ENCODE measurements around the gene MAP1LC3B. TPM values are rescaled to one million over a fixed set of nuclear protein-coding genes. Genes with fewer than 3 reads are reported as not detected.

MAP1LC3B gene
- total and polyA plus RNA-seq, 8 donors: 47.7 to 75.9 (median 52.5) TPM

DNA sequence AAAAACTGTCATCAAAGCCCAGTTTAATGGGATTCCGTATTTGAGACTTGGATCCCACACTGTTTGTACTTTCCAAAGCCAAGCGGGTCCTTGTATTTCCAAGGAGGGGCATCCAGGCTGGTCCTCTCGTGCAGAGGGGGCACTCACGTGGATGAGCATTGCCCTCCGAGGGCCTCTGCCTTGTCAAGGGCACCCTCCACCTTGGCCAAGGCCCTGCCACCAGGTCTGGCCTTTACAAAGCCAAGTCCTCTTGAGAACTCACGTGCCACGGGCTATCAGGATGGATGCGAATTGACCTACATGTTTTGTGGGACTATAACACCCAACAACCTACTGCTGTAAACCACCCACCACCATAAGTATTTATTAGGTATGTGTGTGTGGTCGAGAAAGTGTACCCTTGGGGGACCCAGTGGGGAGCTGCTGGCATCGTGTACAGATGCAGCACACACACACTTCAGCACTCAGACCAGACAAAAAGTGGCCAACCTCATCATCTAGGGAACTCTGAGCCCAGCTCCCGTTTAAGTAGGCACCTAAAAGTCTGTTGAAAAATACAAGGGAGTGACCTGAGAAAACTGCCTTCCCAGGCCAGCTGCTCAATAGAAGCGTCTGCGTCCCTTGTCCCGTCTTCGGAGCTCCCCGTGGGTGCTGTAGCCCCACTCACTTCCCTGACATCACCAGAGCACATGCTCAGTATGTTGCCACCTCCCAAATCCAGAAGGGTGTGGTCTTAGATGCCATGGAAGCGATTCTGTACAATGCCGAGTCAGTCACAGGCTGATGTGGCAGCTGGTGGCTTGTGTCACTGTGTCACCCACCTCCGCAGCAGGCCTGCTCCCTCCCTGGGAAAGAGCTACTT, 12.9 kb downstream of the MAP1LC3B start:
- Histone ChIP-seq H3K9me3 (no peaks in the 10 kb centered on the region), H3K36me3 (peaks cover 0 to 84% of the 10 kb centered on the region in 2 donors), H3K4me3 (no peak overlapping the region), H3K27ac (no peak overlapping the region), H3K27me3 (no peaks in the 10 kb centered on the region), H3K4me1 (peaks cover 0 to 24% of the 10 kb centered on the region in 2 donors)
- DNase-seq (peak in 1 of 4 donors; percentile 53), ATAC-seq (no peak)
- intact Hi-C loops (cut with DNase I): no loop called here
- TF ChIP-seq, protein P1, sequence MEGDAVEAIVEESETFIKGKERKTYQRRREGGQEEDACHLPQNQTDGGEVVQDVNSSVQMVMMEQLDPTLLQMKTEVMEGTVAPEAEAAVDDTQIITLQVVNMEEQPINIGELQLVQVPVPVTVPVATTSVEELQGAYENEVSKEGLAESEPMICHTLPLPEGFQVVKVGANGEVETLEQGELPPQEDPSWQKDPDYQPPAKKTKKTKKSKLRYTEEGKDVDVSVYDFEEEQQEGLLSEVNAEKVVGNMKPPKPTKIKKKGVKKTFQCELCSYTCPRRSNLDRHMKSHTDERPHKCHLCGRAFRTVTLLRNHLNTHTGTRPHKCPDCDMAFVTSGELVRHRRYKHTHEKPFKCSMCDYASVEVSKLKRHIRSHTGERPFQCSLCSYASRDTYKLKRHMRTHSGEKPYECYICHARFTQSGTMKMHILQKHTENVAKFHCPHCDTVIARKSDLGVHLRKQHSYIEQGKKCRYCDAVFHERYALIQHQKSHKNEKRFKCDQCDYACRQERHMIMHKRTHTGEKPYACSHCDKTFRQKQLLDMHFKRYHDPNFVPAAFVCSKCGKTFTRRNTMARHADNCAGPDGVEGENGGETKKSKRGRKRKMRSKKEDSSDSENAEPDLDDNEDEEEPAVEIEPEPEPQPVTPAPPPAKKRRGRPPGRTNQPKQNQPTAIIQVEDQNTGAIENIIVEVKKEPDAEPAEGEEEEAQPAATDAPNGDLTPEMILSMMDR (IDR thresholded peaks at IDR 0.05): no peak

- no peak for ATAC-seq
- intact Hi-C loops (cut with DNase I): no loop called here
- peak overlapping the region in 1 of 2 donors; percentile 76 for H3K27ac ChIP-seq
- TF ChIP-seq, protein P1 (IDR thresholded peaks at IDR 0.05): no peak
- no peaks in the 10 kb centered on the region for H3K27me3 ChIP-seq
- peaks cover 0 to 84% of the 10 kb centered on the region in 2 donors for H3K36me3 ChIP-seq
- H3K9me3 ChIP-seq: no peaks in the 10 kb centered on the region
- peak in 1 of 4 donors; percentile 44 for DNase-seq
- H3K4me3 ChIP-seq: no peak overlapping the region
- H3K4me1 ChIP-seq: peaks cover 0 to 24% of the 10 kb centered on the region in 2 donors
Observed at GRCh38 chr16:87406495-87407088, 14.5 kb downstream of the MAP1LC3B start.

DNA sequence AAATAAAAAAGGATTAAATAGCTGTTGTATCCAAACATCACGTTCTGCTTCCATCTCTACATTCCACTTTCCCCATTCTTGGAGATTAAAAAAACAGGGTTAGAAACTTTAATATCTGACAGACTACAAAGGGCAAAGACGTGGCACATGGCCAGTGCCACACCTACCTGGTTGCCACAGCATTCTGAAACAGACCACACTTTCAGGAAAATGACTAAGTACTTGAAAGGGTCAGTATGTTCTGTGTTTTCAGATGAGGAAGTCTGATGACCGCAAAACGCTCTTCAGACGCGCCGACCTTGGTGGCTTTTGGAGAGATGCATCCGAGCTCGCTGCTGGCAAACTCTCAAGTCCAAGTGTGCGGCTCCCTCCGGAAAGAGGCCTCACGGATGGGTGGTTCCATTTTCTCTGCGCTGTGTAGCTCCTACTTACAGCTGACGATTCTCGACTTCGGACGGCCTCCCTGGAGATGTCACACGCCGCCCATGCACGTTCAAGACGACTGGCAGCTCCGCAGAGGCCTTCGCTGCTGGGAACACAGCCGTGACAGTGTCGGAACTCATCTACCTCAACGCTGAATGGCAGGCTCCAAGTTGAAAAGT, 15.5 kb downstream of the MAP1LC3B start:
- DNase-seq (peak in 2 of 4 donors; percentile 73 to 85), ATAC-seq (peak; percentile 79)
- intact Hi-C loops (cut with DNase I): no loop called here
- H3K36me3 ChIP-seq: peaks cover 0 to 84% of the 10 kb centered on the region in 2 donors
- peaks cover 0 to 24% of the 10 kb centered on the region in 2 donors for H3K4me1 ChIP-seq
- H3K9me3 ChIP-seq: no peaks in the 10 kb centered on the region
- peak overlapping the region in 1 of 2 donors; percentile 76 for H3K27ac ChIP-seq
- H3K27me3 ChIP-seq: no peaks in the 10 kb centered on the region
- no peak overlapping the region for H3K4me3 ChIP-seq
- TF ChIP-seq, protein P1 (IDR thresholded peaks at IDR 0.05): no peak

DNA sequence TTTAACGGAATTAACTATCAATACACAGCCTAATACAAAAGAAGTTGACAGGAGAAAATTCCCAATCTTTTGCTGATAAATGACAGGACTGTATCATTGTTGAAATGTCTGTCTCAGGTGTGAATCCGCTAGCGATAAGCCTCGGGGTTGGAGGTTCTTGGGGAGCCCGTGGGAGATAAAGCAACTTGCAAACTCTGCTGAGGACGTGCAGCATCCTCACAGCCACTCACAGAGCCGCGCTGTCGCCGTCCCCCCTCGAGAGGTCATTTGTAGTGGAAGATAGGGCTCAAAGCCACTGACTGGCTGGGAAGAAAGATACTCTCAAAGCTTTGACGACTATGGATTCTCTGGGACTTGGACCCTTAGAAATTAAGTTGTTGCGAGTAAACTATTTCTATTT, 17.0 kb downstream of the MAP1LC3B start:
- TF ChIP-seq, protein P1 (IDR thresholded peaks at IDR 0.05): no peak
- ATAC-seq (no peak), DNase-seq (peak in 1 of 4 donors; percentile 25)
- Histone ChIP-seq H3K36me3 (peaks cover 0 to 85% of the 10 kb centered on the region in 2 donors), H3K4me3 (no peak overlapping the region), H3K4me1 (peaks cover 0 to 24% of the 10 kb centered on the region in 2 donors), H3K9me3 (no peaks in the 10 kb centered on the region), H3K27ac (no peak overlapping the region), H3K27me3 (no peaks in the 10 kb centered on the region)
- intact Hi-C loops (cut with DNase I): no loop called here

DNA sequence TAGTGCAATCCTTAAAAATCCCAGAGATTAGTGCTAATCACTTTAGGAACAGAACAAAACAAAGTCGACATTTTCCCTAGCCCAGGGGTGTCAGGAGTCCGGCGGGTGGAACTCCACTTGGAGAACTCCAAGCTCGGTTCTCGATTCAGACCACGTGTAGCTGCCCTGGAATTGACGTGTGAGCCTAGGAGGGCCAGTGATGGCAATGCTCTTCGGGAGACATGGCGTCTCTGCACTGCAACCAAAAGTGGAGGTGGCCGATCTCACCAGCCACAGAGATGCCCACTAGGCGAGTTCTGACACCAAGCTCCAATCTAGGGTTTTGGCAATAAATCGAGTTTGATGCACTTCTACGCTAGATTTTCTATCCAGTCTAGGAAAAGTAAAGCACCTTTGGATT, 17.6 kb downstream of the MAP1LC3B start:
- intact Hi-C loops (cut with DNase I): no loop called here

More for the DNA sequence above, 17.6 kb downstream of the MAP1LC3B start:
- Histone ChIP-seq H3K27ac (no peak overlapping the region), H3K36me3 (peaks cover 0 to 85% of the 10 kb centered on the region in 2 donors), H3K27me3 (no peaks in the 10 kb centered on the region), H3K4me1 (peaks cover 0 to 24% of the 10 kb centered on the region in 2 donors), H3K9me3 (no peaks in the 10 kb centered on the region), H3K4me3 (no peak overlapping the region)
- ATAC-seq: no peak
- peak in 1 of 4 donors; percentile 27 for DNase-seq
- TF ChIP-seq, protein P1 (IDR thresholded peaks at IDR 0.05): no peak
